ENCODE data around the gene ST6GAL2.

DNA sequence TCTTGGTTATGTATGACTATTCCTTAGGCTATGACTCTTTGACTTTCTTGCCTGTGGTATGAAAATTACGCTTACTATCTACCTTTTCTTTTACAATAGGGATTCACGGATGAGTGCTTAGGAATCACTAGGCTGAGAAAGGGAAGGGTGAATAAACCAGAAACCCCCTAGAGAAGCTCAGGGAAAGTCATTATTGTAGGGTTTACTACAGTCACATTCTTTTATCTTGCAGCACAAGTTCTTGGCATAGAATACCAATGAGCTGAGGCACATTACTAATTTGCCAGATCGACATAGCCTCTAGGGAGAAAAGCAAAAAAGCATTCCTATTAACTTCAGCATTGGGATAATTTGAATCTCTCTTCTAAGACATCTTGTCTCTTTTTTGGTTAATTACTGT is 103.3 kb downstream of the ST6GAL2 start:
- TF ChIP-seq, protein P1, sequence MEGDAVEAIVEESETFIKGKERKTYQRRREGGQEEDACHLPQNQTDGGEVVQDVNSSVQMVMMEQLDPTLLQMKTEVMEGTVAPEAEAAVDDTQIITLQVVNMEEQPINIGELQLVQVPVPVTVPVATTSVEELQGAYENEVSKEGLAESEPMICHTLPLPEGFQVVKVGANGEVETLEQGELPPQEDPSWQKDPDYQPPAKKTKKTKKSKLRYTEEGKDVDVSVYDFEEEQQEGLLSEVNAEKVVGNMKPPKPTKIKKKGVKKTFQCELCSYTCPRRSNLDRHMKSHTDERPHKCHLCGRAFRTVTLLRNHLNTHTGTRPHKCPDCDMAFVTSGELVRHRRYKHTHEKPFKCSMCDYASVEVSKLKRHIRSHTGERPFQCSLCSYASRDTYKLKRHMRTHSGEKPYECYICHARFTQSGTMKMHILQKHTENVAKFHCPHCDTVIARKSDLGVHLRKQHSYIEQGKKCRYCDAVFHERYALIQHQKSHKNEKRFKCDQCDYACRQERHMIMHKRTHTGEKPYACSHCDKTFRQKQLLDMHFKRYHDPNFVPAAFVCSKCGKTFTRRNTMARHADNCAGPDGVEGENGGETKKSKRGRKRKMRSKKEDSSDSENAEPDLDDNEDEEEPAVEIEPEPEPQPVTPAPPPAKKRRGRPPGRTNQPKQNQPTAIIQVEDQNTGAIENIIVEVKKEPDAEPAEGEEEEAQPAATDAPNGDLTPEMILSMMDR (tag by site-specific recombination; IDR thresholded peaks at IDR 0.05), result no peak
- no peak for TF ChIP-seq ZNF335 (tag by site-specific recombination; conservative IDR thresholded peaks at IDR 0.05)
- TF ChIP-seq YY1 (tag by site-specific recombination; IDR thresholded peaks at IDR 0.05), result no peak
